CD4-positive, CD25-positive, alpha-beta regulatory T cell (primary cell): Measurements from ENCODE around the gene RASL10B. TPM values are rescaled to one million over a fixed set of nuclear protein-coding genes. Genes with fewer than 3 reads are reported as not detected.
A peak's percentile ranks its signal among the peaks of the same experiment; 100 is the strongest.

Source experiments
- ATAC-seq, 2 donors: fragments of 150-1000 bp; cut with Tn5 transposase; one replicate each; pipeline ENCODE4 v1.10.0; 2021; ENCODE audit warnings: low read depth in 2 of 2, moderate number of reproducible peaks in 2 of 2, moderate library complexity in 1 of 2
- DNase-seq, 3 donors: peaks; one replicate each; pipeline versions ENCODE4 v3.0.0 to v3.0.0-alpha.2; 2012 to 2022; ENCODE audit warnings: mixed read lengths in 1 of 3
- H3K27ac ChIP-seq: one replicate; pipeline ENCODE4 v1.7.0; 2013; ENCODE audit warnings: mild to moderate bottlenecking, low read length; ENCODE audit not compliant: insufficient read depth, poor library complexity, severe bottlenecking
- H3K27me3 ChIP-seq: one replicate; pipeline ENCODE4 v1.7.0; 2013; ENCODE audit warnings: low read length; ENCODE audit not compliant: control insufficient read depth, insufficient read depth
- H3K36me3 ChIP-seq: one replicate; pipeline ENCODE4 v1.7.0; 2013; ENCODE audit warnings: mild to moderate bottlenecking, low read length, moderate library complexity; ENCODE audit not compliant: control insufficient read depth, insufficient read depth
- H3K4me1 ChIP-seq: 2 replicates; pipeline ENCODE4 v1.7.0; 2013; ENCODE audit warnings: mild to moderate bottlenecking, low read length; ENCODE audit not compliant: insufficient read depth, control insufficient read depth, poor library complexity, severe bottlenecking
- H3K4me3 ChIP-seq: one replicate; pipeline ENCODE4 v1.7.0; 2013; ENCODE audit warnings: low read depth, mild to moderate bottlenecking, low read length, moderate library complexity
- H3K9me3 ChIP-seq, 2 experiments: 1 replicate in 1 of 2; 2 replicates in 1 of 2; pipeline ENCODE4 v1.7.0; 2013; ENCODE audit warnings: low read length in 2 of 2, mild to moderate bottlenecking in 1 of 2, moderate library complexity in 1 of 2; ENCODE audit not compliant: control insufficient read depth in 2 of 2
- H3K27ac Mint-ChIP-seq, 3 donors: one replicate each; pipeline ENCODE4 v1.8.0; 2020 to 2022; ENCODE audit warnings: mild to moderate bottlenecking in 3 of 3, mixed read lengths in 3 of 3, moderate library complexity in 2 of 3
- H3K27me3 Mint-ChIP-seq: one replicate; pipeline ENCODE4 v1.8.0; 2022; ENCODE audit warnings: mild to moderate bottlenecking, mixed read lengths
- H3K36me3 Mint-ChIP-seq: one replicate; pipeline ENCODE4 v1.8.0; 2020; ENCODE audit warnings: mixed read lengths
- H3K4me1 Mint-ChIP-seq, 4 donors: one replicate each; pipeline ENCODE4 v1.8.0; 2020 to 2022; ENCODE audit warnings: mixed read lengths in 4 of 4, mild to moderate bottlenecking in 1 of 4
- H3K4me3 Mint-ChIP-seq, 4 donors: one replicate each; pipeline ENCODE4 v1.8.0; 2020 to 2022; ENCODE audit warnings: mild to moderate bottlenecking in 4 of 4, mixed read lengths in 4 of 4, moderate library complexity in 3 of 4
- H3K9me3 Mint-ChIP-seq, 7 donors: one replicate each; pipeline ENCODE4 v1.8.0; 2020 to 2022; ENCODE audit warnings: mixed read lengths in 7 of 7, mild to moderate bottlenecking in 3 of 7, moderate library complexity in 2 of 7
- polyA plus RNA-seq, 4 donors: library from polyadenylated mRNA; unstranded; fragments of 300-500 nt; fragmentation: Illumina TruSeq; gene quantifications; one replicate each; pipeline ENCODE4 v1.2.3, GENCODE V29; 2021
- total RNA-seq: library from RNA; stranded (reverse); gene quantifications from one replicate; pipeline ENCODE4 v1.2.3, GENCODE V29; 2022

RASL10B gene
- total and polyA plus RNA-seq, 5 donors from 2014 or later: 0.14 TPM; not detected in 4

- peaks cover 5% of the 10 kb centered on the region for H3K27me3 ChIP-seq
- peaks cover 0 to 2% (median 0%) of the 10 kb centered on the region in 4 donors for H3K4me1 Mint-ChIP-seq
- no peak overlapping the region for H3K4me3 Mint-ChIP-seq
- peaks cover 29% of the 10 kb centered on the region for H3K27me3 Mint-ChIP-seq
- no peak overlapping the region for H3K27ac ChIP-seq
- no peak overlapping the region for H3K4me3 ChIP-seq
- no peaks in the 10 kb centered on the region for H3K4me1 ChIP-seq
- ATAC-seq (no peak), DNase-seq (no peak)
- no peaks in the 10 kb centered on the region for H3K36me3 ChIP-seq
- H3K27ac Mint-ChIP-seq: no peak overlapping the region
- peaks cover 0 to 2% (median 0%) of the 10 kb centered on the region in 7 donors for H3K9me3 Mint-ChIP-seq
- H3K9me3 ChIP-seq: no peaks in the 10 kb centered on the region
- no peaks in the 10 kb centered on the region for H3K36me3 Mint-ChIP-seq
Observed at GRCh38 chr17:35780950-35781349, 49.5 kb downstream of the RASL10B start.

DNA sequence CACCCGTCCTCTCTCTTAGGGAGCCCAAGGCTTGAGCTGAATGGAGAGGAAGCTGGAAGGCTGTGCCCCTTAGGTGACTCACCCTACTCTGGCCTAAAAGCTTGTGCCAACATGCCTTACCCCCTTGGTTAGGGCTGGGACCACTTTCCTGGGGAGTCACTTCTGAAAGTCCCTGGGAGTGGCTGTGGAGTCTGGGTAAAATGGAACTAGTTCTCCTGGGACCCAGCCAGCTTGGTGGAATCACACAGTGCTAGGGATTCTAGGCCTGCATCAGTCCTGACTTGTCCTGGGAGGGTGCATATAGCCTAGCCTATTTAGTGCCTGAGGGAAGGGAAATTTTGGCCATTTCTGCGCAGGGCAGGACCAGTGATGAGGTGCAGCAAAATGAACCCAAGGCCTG lies 53.5 kb downstream of the RASL10B start:
- peaks cover 0 to 2% (median 0%) of the 10 kb centered on the region in 7 donors for H3K9me3 Mint-ChIP-seq
- H3K4me3 ChIP-seq: no peak overlapping the region
- H3K27ac Mint-ChIP-seq: no peak overlapping the region
- peaks cover 0 to 11% (median 2%) of the 10 kb centered on the region in 4 donors for H3K4me1 Mint-ChIP-seq
- H3K4me3 Mint-ChIP-seq: no peak overlapping the region
- DNase-seq (no peak), ATAC-seq (no peak)
- H3K36me3 Mint-ChIP-seq: no peaks in the 10 kb centered on the region
- H3K36me3 ChIP-seq: no peaks in the 10 kb centered on the region
- H3K27me3 ChIP-seq: peaks cover 6% of the 10 kb centered on the region
- no peaks in the 10 kb centered on the region for H3K4me1 ChIP-seq
- H3K27me3 Mint-ChIP-seq: peaks cover 34% of the 10 kb centered on the region
- H3K9me3 ChIP-seq: no peaks in the 10 kb centered on the region
- H3K27ac ChIP-seq: no peak overlapping the region

DNA sequence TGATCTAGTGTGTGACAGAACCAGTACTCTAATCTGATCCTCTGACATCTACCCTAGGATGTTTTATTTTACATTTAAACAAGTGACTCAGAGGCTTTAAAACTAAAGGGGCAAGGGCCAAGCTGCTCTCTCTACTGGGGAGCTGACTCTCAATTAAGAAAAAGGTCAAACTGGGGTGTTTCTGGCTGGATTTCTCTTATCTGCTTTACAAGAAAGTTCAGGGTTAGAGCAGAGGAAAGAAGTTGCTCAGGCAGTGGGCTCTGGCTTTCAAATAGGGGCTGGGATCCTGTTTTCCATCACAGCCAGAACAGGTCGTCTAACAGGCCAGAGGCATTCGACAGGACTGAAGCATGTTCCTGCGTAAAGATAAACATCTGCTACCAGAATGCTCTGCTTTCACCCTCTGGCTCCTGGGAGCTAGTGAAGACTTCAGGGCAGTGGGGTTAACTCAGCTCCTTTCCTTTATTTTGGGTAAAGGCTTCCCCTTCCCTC lies 55.5 kb downstream of the RASL10B start:
- no peak overlapping the region for H3K27ac Mint-ChIP-seq

GRCh38 chr17:35788477-35789368 lies 57.3 kb downstream of the RASL10B start:
- ATAC-seq: no peak
- Histone ChIP-seq H3K4me3 (no peak overlapping the region), H3K9me3 (no peaks in the 10 kb centered on the region), H3K27me3 (peaks cover 16% of the 10 kb centered on the region), H3K4me1 (no peaks in the 10 kb centered on the region), H3K36me3 (no peaks in the 10 kb centered on the region), H3K27ac (no peak overlapping the region)
- DNase-seq: no peak
- peak overlapping the region in 1 of 3 donors; percentile 15 for H3K27ac Mint-ChIP-seq
- H3K4me3 Mint-ChIP-seq: peak overlapping the region in 1 of 4 donors; percentile 0
- peaks cover 0 to 12% (median 2%) of the 10 kb centered on the region in 4 donors for H3K4me1 Mint-ChIP-seq
- peaks cover 0 to 3% (median 0%) of the 10 kb centered on the region in 7 donors for H3K9me3 Mint-ChIP-seq
- no peaks in the 10 kb centered on the region for H3K36me3 Mint-ChIP-seq
- peaks cover 58% of the 10 kb centered on the region for H3K27me3 Mint-ChIP-seq

More for the DNA sequence above, 55.5 kb downstream of the RASL10B start:
- no peak overlapping the region for H3K27ac ChIP-seq
- Mint-ChIP-seq H3K9me3 (peaks cover 0 to under 1% (median 0%) of the 10 kb centered on the region in 7 donors), H3K4me3 (no peak overlapping the region), H3K4me1 (peaks cover 0 to 8% (median 2%) of the 10 kb centered on the region in 4 donors), H3K27me3 (peaks cover 41% of the 10 kb centered on the region), H3K36me3 (no peaks in the 10 kb centered on the region)
- no peak overlapping the region for H3K4me3 ChIP-seq
- ATAC-seq: no peak
- no peaks in the 10 kb centered on the region for H3K9me3 ChIP-seq
- no peak for DNase-seq
- H3K36me3 ChIP-seq: no peaks in the 10 kb centered on the region
- H3K4me1 ChIP-seq: no peaks in the 10 kb centered on the region
- H3K27me3 ChIP-seq: peaks cover 6% of the 10 kb centered on the region

DNA sequence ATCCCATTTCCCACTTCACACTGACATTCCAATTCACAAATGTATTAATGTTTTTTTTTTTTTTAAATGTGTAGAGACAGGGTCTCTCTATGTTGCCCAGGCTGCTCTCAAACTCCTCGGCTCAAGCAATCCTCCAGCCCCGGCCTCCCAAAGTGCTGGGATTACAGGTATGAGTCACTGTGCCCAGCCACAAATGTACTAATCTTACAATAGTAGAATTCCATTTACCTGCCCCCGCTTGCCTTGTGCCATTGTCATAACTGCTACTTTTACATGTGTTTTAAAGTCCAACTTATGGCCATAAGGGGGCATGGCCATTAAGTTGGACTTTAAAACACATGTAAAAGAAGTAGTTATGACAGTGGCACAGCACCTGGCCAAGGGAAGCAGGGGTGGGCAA lies 59.4 kb downstream of the RASL10B start:
- Histone ChIP-seq H3K4me1 (peaks cover 11% of the 10 kb centered on the region), H3K27me3 (peaks cover 17% of the 10 kb centered on the region), H3K4me3 (no peak overlapping the region), H3K27ac (no peak overlapping the region), H3K9me3 (no peaks in the 10 kb centered on the region), H3K36me3 (no peaks in the 10 kb centered on the region)
- H3K27ac Mint-ChIP-seq: no peak overlapping the region
- DNase-seq (no peak), ATAC-seq (no peak)
- peaks cover 0 to 3% (median 0%) of the 10 kb centered on the region in 7 donors for H3K9me3 Mint-ChIP-seq
- no peak overlapping the region for H3K4me3 Mint-ChIP-seq
- no peaks in the 10 kb centered on the region for H3K36me3 Mint-ChIP-seq
- peaks cover 74% of the 10 kb centered on the region for H3K27me3 Mint-ChIP-seq
- peaks cover 0 to 22% (median 2%) of the 10 kb centered on the region in 4 donors for H3K4me1 Mint-ChIP-seq

DNA sequence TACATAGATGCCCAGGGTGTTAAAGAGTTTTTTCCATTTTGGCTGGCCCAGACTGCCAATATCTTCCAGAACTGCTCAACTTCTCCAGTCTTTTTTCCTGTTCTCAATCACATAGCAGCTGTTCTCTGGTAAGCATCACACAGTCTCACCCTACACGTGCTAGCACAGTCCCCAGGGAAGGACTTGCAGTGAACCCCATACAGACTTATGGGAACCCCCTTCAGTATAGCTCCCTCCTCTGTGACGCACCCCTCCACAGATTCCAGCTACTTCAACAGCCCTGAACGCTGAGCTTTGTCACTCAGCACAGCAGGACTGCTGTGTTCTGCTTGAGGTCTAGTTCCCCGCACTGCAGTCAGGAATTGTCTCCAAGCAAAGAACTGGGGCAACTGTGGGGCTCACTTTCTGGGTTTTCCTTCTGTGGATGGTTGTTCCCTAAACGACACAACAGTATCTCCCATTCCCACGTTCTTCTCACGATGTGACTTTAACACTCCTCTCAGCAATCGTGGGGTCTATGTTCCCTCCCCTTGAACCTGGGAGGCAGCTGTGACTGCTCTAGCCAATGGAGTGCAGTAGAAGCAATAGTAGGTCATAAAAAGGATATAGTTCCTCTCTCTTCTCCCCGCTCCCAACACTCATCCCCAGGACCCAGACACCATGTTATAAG lies 60.4 kb downstream of the RASL10B start:
- Histone ChIP-seq H3K4me3 (no peak overlapping the region), H3K27ac (no peak overlapping the region), H3K9me3 (no peaks in the 10 kb centered on the region), H3K36me3 (no peaks in the 10 kb centered on the region), H3K4me1 (peaks cover 13% of the 10 kb centered on the region), H3K27me3 (peaks cover 25% of the 10 kb centered on the region)
- Mint-ChIP-seq H3K4me1 (peaks cover 0 to 28% (median 3%) of the 10 kb centered on the region in 4 donors), H3K27me3 (peaks cover 82% of the 10 kb centered on the region), H3K27ac (no peak overlapping the region), H3K9me3 (peaks cover 0 to 3% (median 0%) of the 10 kb centered on the region in 7 donors), H3K4me3 (no peak overlapping the region), H3K36me3 (no peaks in the 10 kb centered on the region)
- DNase-seq (no peak), ATAC-seq (no peak)
